Epithelial cell of prostate (primary cell): ENCODE measurements around the gene ATF3.
"Not testable (repeated sequence)": the region's sequence is repeated elsewhere in the genome, so short reads cannot be mapped to it uniquely, and the experiment has no call there.

Experiments used
- DNase-seq: peaks from one replicate; pipeline ENCODE4 v3.0.0-alpha.2; 2011; ENCODE audit warnings: low read depth, low spot score
- H3K27ac ChIP-seq: fragments of 450-650 bp; 2 replicates; pipeline ENCODE4 v1.5.1; 2017; ENCODE audit warnings: mild to moderate bottlenecking

ATF3 gene

DNA sequence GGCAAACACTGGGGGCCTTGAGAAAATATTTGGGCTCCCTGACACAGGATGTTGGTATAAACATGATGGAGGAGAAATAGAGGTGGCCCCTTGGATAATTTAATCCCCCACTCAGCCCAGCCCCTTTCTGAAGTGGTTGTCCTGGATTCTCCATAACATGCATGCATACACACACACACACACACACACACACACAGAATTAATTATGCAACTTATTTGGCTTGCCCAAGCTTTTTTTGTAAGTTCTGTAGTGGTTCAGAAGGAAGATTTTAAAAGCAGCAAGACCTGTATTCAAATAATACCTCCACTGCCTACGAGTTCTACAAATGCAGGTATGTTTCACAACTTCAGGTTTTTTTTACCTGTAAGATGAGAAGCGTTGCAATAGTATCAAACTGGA is 15.0 kb downstream of the ATF3 start:
- no peak overlapping the region for H3K27ac ChIP-seq
- no peak for DNase-seq

DNA sequence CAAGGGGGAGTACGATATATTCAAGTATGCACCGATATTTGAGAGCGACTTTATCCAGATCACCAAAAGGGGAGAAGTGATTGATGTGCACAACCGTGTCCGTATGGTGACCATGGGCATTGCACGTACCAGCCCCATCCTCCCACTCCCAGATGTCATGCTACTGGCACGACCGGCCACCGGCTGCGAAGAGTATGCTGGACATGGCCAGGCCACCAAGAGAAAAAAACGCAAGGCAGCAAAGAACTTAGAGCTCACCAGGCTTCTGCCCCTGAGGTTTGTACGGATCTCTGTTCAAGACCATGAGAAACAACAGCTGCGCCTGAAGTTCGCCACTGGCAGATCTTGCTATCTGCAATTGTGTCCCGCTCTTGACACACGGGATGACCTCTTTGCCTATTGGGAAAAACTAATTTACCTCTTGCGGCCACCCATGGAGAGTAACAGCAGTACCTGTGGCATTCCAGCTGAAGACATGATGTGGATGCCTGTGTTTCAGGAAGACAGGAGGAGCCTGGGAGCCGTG is 16.5 kb downstream of the ATF3 start:
- no peak for DNase-seq
- H3K27ac ChIP-seq, result no peak overlapping the region

DNA sequence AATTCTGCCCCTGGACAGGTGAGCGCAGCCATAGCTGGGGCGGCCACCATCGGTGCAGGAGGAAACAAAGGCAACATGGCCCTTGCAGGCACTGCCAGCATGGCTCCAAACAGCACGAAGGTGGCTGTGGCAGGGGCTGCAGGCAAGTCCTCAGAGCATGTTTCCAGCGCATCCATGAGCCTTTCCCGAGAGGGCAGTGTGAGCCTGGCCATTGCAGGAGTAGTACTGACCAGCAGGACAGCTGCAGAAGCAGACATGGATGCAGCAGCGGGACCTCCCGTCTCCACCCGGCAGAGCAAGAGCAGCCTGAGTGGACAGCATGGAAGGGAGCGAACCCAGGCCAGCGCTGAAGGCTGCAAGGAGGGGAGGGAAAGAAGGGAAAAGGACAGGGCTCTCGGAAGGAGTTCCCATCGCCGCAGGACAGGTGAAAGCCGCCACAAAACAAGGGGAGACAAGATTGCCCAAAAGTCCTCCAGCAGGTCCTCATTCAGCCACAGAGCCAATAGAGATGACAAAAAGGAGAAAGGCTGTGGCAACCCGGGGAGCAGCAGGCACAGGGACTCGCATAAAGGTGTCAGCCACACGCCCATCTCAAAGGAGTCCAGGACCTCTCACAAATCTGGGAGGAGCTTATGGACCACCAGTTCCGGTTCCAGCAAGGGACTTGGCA is 17.4 kb downstream of the ATF3 start:
- H3K27ac ChIP-seq, result no peak overlapping the region
- DNase-seq, result no peak

DNA sequence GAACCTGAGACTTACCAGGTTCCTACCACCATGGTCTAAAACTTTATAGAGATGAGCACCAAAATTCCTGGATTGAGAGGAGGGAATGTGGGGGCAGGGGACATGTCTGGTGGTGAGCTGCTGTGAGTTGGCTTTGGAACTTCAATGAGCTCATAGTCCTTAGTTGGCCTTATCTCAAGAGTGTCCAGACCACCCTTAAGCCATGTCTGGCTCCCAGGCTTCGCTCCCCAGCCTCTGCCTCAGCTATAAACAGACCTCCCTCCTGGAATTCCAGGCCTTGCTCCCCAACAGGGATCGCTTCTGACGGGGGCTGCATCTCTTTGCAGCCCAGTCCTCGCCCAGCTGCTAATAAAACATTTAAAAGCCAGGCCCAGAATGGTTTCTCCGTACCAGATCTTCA is 19.5 kb downstream of the ATF3 start:
- DNase-seq, result no peak
- H3K27ac ChIP-seq, result no peak overlapping the region

DNA sequence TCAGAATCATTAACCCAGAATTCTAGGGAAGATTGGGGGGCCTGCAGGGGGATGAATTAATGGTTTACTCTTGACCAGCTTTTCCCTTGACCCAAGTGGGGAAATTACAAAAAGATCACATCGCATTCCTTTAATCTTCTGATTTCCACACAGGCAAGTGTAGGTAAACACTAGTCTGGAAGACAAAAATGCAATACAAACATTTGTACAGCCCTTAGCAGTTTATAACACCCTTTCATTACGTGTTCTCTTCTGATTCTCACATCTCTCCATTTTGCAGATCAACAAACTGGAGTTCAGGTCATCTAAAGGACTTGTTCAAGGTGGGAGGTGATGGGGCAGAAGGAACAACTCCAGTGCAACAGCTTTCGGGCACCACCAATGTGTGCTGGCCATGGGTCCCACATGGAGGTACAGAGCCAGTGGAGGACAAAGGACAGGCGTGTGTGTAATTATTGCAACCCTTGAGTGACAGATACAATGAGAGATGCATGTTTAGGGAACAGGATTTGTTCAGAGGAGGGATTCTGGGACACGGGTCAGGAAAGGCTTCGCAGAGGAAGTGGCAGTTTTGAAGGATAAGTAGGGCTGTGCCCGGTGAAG is 20.4 kb downstream of the ATF3 start:
- no peak overlapping the region for H3K27ac ChIP-seq
- DNase-seq, result no peak

DNA sequence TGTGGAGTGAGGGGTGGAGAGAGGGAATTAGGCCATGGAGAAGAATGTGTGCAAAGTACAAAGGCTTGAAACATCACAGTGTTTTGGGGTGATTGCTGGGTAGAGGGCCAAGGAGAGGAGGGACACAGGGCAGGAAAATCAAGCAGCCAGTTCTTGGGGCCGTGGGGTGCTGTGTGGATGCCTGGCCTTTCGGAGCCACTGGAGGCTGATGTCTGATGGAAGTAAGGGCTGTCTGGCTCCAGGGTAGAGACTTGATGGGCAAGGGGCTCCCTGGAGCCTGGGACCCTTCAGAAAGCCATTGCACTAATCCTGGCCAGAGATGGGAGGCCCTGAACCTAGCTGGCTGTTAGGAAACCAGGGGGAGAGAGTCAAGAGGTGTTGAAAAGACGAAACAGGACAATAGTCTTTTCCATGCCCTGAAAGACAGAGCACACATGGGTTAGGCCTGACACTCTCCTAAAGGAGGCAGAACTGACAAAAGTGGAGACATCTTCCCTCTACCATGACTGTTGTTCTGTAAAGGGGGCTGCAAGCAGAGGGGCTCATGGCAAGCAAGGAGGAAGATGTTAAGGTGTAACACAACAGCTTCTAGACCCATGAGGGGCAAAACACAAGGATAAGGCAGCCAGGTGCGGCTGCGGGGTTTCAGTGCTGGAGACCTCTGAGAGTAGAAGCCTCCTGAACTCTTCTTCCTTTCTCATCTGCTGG is 21.0 kb downstream of the ATF3 start:
- no peak for DNase-seq
- H3K27ac ChIP-seq, result no peak overlapping the region

DNA sequence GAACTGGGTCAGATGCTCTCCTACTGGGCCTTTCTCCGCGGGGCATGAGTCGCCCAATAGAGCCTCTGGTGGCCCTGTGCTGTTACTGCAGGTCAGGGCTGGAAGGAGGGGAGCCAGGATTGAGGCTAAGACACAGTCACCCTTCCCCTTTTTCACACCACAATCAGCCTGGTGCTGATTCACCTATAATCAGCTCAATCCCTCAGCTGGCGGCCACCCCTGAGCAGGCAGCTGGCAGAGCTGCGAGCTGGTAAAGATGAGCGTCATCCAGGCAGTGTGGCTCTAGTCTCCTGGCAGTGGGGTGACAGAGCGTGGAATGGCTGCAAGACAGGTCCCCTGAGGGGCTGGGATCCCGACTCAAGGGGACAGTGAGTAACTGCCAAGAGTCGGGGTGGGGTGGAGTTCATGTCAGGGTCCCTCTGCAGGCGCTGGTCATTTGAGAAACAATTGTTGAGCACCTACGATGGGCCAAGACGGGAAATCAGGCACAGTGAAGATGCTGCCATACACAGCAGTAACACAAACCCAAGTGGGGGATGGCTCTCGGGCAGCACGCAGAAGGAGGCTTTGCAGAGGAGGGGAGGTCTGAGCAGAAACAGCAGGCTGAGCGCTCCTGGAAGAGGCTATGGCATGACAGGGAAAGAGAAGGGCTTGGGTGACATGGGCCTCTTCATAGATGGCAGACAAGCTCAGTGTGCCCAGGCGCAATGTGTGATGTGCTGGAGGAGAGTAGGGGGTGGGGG is 21.8 kb downstream of the ATF3 start:
- DNase-seq, result no peak
- no peak overlapping the region for H3K27ac ChIP-seq

DNA sequence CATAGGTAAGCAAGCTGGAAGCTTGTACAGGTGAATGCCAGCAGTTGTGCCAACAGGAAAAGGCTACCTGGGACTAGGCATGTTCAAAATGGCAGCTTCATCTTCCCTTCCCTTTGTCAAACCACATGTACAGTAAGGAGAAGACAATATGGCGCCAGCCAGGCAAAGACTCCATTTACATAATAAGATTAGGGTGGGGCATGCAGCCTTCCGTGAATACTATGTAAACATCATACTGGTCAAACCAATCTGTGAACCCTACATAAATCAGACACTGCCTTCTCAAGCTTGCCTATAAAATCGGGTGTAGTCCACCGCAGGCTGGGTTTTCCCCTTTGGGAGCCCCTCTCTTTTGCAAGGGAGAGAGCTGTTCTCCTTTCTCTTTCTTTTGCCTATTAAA is 24.6 kb downstream of the ATF3 start:
- no peak for DNase-seq

DNA sequence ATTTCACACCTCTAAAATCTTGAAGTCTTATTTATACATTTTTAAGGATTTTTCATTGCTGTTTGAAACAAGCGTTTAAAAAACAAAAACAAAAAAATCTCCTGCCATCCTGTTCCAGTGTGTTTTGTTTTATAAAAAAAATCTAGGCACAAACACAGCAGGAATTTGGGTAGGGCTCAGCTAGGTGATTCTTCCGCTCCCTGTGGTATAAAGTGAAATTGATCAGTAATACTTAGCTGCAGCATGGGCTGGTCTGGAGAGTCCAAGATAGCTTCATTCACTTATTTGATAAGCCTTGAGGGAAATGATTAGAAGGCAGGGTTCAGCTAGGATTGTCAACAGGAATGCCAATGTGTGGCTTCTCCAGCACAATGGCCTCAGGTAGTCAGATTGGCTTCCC is 25.7 kb downstream of the ATF3 start:
- no peak overlapping the region for H3K27ac ChIP-seq
- DNase-seq, result no peak

More for the DNA sequence above, 24.6 kb downstream of the ATF3 start:
- no peak overlapping the region for H3K27ac ChIP-seq

DNA sequence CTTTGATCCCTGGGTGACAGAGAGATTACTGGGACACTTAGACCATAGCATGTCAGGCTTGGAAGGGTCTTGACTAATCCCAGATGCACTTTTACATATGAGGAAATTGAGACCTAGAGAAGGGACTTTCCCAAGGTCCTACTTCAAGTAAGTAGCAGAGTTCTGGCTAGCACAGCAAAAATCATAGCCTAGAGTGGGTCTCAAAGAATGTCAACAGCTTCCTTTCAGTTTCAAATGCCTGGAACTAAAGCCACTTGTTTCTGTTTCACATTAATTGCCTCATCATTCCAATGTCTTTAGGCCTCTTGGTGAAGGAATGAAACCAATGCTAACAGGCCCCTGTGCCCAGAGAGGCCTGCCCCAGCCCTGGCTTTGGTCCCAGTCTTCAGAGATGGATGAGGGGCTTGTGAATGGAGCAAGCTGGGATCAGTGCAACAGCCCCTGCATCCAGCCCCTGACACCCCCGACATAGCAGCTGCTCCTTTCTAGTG is 26.6 kb downstream of the ATF3 start:
- no peak overlapping the region for H3K27ac ChIP-seq
- DNase-seq, result no peak

DNA sequence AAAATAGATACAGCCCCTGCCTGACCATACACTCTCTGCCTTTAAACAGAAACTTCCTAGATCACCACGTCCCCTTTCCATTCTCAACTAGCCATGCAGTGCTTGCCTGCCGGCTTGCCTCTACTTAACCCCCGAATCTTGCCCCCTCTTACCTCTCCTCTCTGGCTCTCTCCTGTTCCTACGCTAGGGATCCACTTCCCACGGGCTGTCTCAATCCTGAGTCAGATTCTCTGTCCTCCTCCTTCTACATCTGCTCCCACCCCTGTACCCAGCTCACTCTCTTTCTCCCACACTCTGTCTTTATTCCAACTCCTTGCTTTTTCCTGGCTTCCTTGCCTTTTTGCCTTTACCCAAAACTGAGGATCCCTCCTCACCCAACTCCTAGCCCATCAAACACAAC is 29.3 kb downstream of the ATF3 start:
- DNase-seq, result no peak
- H3K27ac ChIP-seq, result no peak overlapping the region

DNA sequence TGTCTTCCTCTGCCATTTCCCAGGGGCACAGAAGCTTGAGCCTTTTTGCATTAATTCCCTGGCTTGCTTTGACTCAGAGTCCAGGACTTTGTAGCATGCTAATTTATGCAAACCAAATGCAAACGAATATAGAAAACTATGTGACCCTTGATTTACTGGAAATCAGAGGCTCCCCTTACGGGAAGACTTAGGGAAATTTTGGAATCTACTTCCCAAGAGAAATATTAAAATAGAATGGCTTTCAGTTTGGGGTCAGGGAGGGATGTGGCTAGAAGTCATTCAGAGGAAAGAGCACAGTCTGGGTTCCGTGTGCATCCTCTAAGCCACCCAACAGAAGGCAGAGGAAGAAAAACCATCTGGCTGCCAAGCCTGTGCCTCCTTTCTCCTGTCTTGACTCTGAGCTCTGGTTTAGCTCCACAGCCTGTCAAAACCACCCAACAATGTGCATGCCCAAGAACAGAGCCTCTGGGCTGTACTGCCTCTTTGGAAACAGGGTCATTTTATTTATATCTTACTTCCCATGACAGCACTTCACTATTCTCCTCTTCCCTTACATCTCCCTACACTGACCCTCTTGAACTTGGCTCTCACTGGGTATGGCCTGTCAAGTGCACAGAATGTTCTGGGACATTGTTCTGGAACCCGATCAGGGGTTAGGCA is 30.1 kb downstream of the ATF3 start:
- no peak for DNase-seq
- H3K27ac ChIP-seq, result no peak overlapping the region

DNA sequence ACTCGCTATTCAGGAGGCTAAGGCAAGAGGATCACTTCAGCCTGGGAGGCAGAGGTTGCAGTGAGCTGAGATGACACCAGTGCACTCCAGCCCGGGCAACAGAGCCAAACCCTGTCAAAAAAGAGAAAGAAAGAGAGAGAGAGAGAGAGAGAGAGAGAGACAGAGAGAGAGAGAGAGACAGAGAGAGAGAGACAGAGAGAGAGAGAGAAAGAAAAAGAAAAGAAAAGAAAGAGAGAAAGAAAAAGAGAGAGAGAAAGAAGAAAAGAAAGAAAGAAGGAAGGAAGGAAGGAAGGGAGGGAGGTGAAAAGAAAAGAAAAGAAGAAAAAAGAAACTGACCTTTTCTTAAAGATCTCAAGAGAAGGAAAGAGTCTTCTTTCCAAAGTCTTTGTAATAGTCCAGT is 31.0 kb downstream of the ATF3 start:
- DNase-seq, H3K27ac ChIP-seq: not testable (repeated sequence)

DNA sequence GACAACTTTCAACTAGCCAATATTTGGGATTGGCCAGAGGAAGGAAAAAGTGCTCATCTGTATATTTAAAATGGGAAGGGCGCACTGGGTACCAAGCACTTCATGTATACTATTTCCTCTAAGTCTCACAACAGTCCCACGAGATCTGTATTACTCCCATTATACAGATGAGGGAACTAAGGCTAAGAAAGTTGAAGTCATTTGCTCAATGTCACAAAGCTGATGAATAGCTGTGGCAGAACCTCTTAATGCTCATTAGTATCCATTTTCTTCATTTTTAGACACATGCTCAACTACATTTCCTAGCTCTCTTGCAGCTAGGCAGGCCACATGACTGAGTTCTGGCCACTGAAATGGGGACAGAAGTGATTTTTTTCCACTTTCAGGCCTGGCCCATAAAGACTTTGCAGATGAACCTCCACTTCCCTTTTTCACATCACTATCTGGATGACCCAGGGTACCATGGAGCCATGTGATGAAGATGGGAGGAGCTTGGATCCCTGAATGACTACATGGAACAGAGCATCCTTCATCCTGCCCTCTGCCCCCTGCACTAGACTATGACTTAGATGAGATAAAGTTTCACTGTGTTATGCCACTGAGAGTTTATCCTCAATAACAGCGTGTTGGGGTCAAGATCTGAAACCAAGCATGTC is 31.8 kb downstream of the ATF3 start:
- H3K27ac ChIP-seq, result no peak overlapping the region
- no peak for DNase-seq

DNA sequence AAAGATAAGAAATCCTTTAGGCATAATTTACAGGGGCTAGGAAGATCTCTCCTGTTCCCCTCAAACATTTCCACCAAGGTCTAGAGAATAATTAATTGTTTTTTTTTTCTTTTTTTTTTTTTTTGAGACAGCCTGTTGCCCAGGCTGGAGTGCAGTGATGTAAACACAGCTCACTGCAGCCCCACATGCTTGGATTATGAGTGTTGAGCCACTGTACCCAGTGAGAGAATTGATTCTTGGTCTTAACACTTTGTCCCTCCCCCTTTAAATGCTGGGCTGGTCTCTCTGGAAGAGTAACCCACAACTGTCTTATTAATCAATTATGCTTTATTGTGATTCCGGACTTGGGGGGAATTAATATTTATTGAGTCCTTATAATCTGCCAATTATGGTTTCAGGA is 33.4 kb downstream of the ATF3 start:
- DNase-seq, result no peak

DNA sequence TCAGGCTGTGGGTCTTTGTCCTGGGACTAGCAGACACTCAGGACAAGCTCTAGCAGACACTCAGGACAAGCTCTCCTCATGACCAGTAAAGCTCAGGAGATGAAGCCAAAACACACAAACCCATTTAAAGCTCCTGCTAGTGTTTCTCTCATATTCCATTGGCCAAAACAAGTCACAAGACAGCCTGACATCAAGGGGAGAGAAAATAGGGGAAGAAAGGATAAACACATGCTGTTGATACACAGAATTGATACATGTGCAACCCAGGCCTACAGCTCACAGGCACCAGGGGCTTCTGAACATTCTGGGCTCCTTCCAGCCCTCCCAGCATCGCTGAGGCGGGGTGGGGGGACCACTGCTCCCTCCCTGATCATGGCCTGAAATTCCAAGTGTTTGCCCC is 35.3 kb downstream of the ATF3 start:
- no peak for DNase-seq
- no peak overlapping the region for H3K27ac ChIP-seq

More for the DNA sequence above, 33.4 kb downstream of the ATF3 start:
- H3K27ac ChIP-seq, result no peak overlapping the region

DNA sequence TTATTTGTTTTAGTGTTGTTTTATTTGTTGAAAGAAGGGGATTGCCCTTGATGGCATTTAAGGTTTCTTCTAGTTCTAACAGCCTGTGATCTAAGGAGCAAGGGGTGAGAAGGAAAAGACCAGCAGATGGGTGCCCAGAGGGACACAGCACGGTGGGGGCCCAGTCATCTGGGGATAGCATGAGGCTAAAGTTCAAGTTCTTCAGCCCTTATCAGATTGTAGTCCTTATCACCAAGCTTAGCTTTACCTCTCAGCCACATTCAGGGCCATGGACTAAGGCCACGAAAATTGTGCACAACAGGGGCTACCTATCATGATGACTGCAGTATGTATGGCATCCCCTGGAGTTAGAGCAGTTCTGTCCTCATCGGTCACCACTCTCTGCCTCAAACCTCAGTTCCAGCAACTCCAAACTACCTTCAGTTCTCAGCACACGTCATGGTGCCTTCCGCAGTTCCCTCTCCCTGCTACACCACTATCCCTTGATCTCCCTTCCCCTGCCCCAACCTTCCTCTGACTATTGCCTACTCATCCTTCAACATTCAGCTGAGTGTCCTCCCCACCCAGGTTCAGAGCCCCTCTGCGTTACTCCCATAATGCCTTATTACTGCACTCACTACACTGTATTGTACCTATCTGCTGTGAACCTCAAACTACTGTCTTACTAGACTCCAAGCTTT is 36.4 kb downstream of the ATF3 start:
- H3K27ac ChIP-seq, result no peak overlapping the region
- DNase-seq, result no peak

DNA sequence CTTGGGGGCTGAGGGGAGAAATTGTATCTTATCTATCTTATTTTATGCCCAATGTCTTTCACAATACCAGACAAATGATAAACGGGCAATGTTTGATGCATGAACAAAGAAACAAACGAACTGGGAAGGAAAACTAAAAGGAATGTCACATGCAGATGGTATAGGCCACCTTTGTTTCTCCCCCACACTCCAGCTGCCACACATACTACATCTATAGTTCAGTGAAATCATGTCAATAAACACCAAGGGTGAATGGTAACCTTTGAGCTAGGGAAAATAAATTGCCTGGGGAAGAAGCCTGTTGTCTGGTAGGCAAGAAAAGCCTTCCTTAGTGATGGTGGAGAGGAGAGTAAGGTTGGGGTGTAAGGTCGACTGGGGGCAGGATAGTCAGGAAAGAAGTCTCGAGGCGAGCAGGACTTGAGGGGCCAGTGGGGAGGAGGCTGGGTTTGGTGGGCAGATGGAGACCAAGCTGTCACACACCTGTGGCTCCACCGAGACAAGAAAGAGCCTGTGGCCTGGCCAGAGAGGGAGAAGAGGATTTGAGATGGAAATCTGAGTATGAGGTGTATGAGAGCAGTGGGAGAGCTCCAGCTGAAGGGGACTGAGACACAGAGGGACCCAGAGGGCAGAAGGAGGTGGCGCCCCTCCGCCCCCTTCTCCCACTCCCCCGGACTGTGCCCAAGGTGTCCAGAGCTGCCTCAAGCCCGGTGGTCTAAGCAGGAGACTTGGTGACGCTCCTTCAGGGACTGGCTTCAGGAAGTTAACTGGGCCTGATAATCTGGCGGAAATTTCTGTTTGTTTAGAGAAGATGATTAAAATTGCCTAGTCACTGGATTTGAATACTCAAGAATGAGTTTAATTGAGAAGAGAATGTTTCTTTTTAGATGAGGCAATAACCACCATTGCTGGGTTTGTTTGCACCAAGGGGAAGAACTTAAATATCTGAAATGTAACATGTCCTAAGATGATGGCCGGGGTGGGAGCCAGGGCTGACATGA is 37.3 kb downstream of the ATF3 start:
- DNase-seq, result no peak
- no peak overlapping the region for H3K27ac ChIP-seq
